Natural killer cell (primary cell): ENCODE data around the gene NCK1. TPM values are rescaled to one million over a fixed set of nuclear protein-coding genes. Genes with fewer than 3 reads are reported as not detected.
A peak's percentile ranks its signal among the peaks of the same experiment; 100 is the strongest.
"Not testable (repeated sequence)": the region's sequence is repeated elsewhere in the genome, so short reads cannot be mapped to it uniquely, and the experiment has no call there.

Experiments
- ATAC-seq, 3 donors: fragments of 150-1000 bp in 2 of 3; fragments of 200-7000 bp in 1 of 3; cut with Tn5 transposase; 1 replicate in 1 of 3; 2 replicates in 2 of 3; pipeline ENCODE4 v1.10.0; 2021; ENCODE audit warnings: mild to moderate bottlenecking in 2 of 3, moderate library complexity in 2 of 3
- DNase-seq, 2 donors: peaks; one replicate each; pipeline versions ENCODE4 v3.0.0 to v3.0.0-alpha.2; 2013 to 2021; ENCODE audit warnings: mixed read lengths in 1 of 2
- H3K27ac ChIP-seq: one replicate; pipeline ENCODE4 v1.5.1; 2013; ENCODE audit warnings: mild to moderate bottlenecking, low read length
- H3K27me3 ChIP-seq: one replicate; pipeline ENCODE4 v1.6.1; 2013; ENCODE audit warnings: low read length; ENCODE audit not compliant: control insufficient read depth, insufficient read depth
- H3K36me3 ChIP-seq: one replicate; pipeline ENCODE4 v1.6.1; 2013; ENCODE audit warnings: low read length; ENCODE audit not compliant: control insufficient read depth, insufficient read depth
- H3K4me1 ChIP-seq: one replicate; pipeline ENCODE4 v1.6.1; 2013; ENCODE audit warnings: low read length; ENCODE audit not compliant: control insufficient read depth, insufficient read depth
- H3K4me3 ChIP-seq: one replicate; pipeline ENCODE4 v1.5.1; 2013; ENCODE audit warnings: low read length
- H3K9me3 ChIP-seq: one replicate; pipeline ENCODE4 v1.6.1; 2013; ENCODE audit warnings: low read length; ENCODE audit not compliant: control insufficient read depth, insufficient read depth
- H3K27ac Mint-ChIP-seq, 2 donors: one replicate each; pipeline ENCODE4 v1.8.0; 2022; ENCODE audit warnings: mild to moderate bottlenecking in 2 of 2, mixed read lengths in 2 of 2, moderate library complexity in 1 of 2
- H3K27me3 Mint-ChIP-seq, 2 donors: one replicate each; pipeline ENCODE4 v1.8.0; 2022; ENCODE audit warnings: low read depth in 2 of 2, mixed read lengths in 2 of 2
- H3K36me3 Mint-ChIP-seq: one replicate; pipeline ENCODE4 v1.8.0; 2022; ENCODE audit warnings: mixed read lengths
- H3K4me1 Mint-ChIP-seq, 2 donors: one replicate each; pipeline ENCODE4 v1.8.0; 2022; ENCODE audit warnings: mixed read lengths in 2 of 2
- H3K4me3 Mint-ChIP-seq: one replicate; pipeline ENCODE4 v1.8.0; 2022; ENCODE audit warnings: mild to moderate bottlenecking, moderate library complexity, mixed read lengths
- H3K9me3 Mint-ChIP-seq, 2 donors: one replicate each; pipeline ENCODE4 v1.8.0; 2022; ENCODE audit warnings: mixed read lengths in 2 of 2
- CTCF ChIP-seq: fragments of 200-600 bp; IDR thresholded peaks from one replicate; pipeline ENCODE4 v1.8.0; 2022; ENCODE audit warnings: antibody characterized with exemption
- WGBS: methylation state at CpG from one replicate; pipeline ENCODE4 v1.1.7; 2013; ENCODE audit warnings: missing lambda C conversion rate; ENCODE audit not compliant: insufficient coverage; 5-methylcytosine and 5-hydroxymethylcytosine counted together
- intact Hi-C: fragments of 100-400 bp; cut with micrococcal nuclease; formaldehyde crosslinking; loops from one replicate; pipeline ENCODE4 v1.14.2; 2022
- total RNA-seq, 4 donors: library from RNA; stranded (reverse); fragments of 120-200 nt in 1 of 4; gene quantifications; one replicate each; pipeline versions ENCODE4 v1.2.3 to v1.2.4, GENCODE V29; 2013 to 2022

Gene NCK1
- total RNA-seq, 3 donors from 2014 or later (not counting 1 experiment from before 2014, with no cell fraction given) = 61.2 to 77.9 (median 69.5) TPM

DNA sequence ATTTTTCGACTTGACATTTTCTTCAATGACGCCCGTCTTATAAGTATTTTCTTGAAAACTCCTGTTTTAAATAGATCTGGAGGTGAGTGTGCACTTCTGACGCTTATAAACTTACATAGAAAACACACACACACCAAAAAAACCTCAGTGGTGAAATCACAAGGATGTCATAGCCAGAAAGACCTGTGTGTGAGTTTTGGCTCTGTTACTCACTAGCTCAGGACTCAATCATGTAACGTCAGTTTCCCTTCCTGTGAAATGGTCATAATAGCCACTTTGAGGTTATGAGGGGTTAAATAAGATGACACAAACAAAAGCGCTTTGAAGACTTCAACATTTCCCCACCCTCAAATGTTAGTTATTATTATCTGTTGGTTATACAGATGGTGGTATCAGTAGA is 97.6 kb downstream of the NCK1 start:
- Histone ChIP-seq H3K4me1 (peaks cover 4% of the 10 kb centered on the region), H3K4me3 (no peak overlapping the region), H3K36me3 (no peaks in the 10 kb centered on the region), H3K27me3 (no peaks in the 10 kb centered on the region), H3K9me3 (no peaks in the 10 kb centered on the region), H3K27ac (no peak overlapping the region)
- Mint-ChIP-seq H3K4me1 (peaks cover 22 to 33% of the 10 kb centered on the region in 2 donors), H3K9me3 (no peaks in the 10 kb centered on the region), H3K36me3 (no peaks in the 10 kb centered on the region), H3K27ac (no peak overlapping the region), H3K27me3 (no peaks in the 10 kb centered on the region), H3K4me3 (no peak overlapping the region)
- 91% methylated on average over 5 of the region's 6 CpGs for WGBS
- intact Hi-C loops = loop anchor here (5.0 kb wide), 1 partner anchor 77 kb away; no protein-coding TSS in a partner anchor
- ATAC-seq (no peak), DNase-seq (no peak)
- no peak for TF ChIP-seq CTCF

GRCh38 chr3:136960838-136961836 is 99.1 kb downstream of the NCK1 start:
- Mint-ChIP-seq H3K36me3 (no peaks in the 10 kb centered on the region), H3K27ac (peak overlapping the region in 1 of 2 donors; percentile 46)

GRCh38 chr3:136962927-136963326 is 100.9 kb downstream of the NCK1 start:
- no CpG with 5 or more reads among the region's 1 CpG for WGBS
- Histone ChIP-seq H3K27me3 (no peaks in the 10 kb centered on the region), H3K4me1 (no peaks in the 10 kb centered on the region), H3K27ac (no peak overlapping the region), H3K4me3 (no peak overlapping the region), H3K9me3 (no peaks in the 10 kb centered on the region), H3K36me3 (no peaks in the 10 kb centered on the region)
- Mint-ChIP-seq H3K27ac (no peak overlapping the region), H3K4me1 (peaks cover 0 to 1% of the 10 kb centered on the region in 2 donors), H3K4me3 (no peak overlapping the region), H3K27me3 (no peaks in the 10 kb centered on the region), H3K9me3 (no peaks in the 10 kb centered on the region), H3K36me3 (no peaks in the 10 kb centered on the region)
- ATAC-seq (no peak), DNase-seq (no peak)
- no peak for TF ChIP-seq CTCF
- intact Hi-C loops = no loop called here

More at GRCh38 chr3:136960838-136961836, 99.1 kb downstream of the NCK1 start:
- Histone ChIP-seq H3K36me3 (no peaks in the 10 kb centered on the region), H3K4me1 (no peaks in the 10 kb centered on the region), H3K27ac (no peak overlapping the region), H3K4me3 (no peak overlapping the region), H3K27me3 (no peaks in the 10 kb centered on the region), H3K9me3 (no peaks in the 10 kb centered on the region)
- 97% methylated on average over 4 of the region's 4 CpGs for WGBS
- no peaks in the 10 kb centered on the region for H3K9me3 Mint-ChIP-seq
- H3K4me1 Mint-ChIP-seq = peaks cover 7 to 18% of the 10 kb centered on the region in 2 donors
- no peak for ATAC-seq
- no peak for DNase-seq
- intact Hi-C loops = no loop called here
- no peaks in the 10 kb centered on the region for H3K27me3 Mint-ChIP-seq
- H3K4me3 Mint-ChIP-seq = no peak overlapping the region
- TF ChIP-seq CTCF = no peak

DNA sequence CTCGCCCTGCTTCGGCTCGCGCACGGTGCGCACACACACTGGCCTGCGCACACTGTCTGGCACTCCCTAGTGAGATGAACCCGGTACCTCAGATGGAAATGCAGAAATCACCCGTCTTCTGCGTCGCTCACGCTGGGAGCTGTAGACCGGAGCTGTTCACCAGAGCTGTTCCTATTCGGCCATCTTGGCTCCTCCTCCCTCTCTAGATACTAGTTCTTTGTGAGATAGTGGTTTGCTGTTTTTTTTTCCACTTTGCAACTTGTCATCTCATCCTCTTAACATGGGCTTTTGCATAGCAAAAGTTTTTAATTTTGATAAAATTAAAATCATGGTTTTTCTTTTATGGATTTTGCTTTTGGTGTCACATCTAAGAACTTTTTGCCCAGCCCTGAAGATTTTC is 107.5 kb downstream of the NCK1 start:
- H3K36me3 ChIP-seq, H3K9me3 Mint-ChIP-seq, H3K4me3 Mint-ChIP-seq, ATAC-seq, H3K4me1 ChIP-seq, H3K36me3 Mint-ChIP-seq, H3K27ac ChIP-seq, H3K4me3 ChIP-seq, DNase-seq, H3K27me3 Mint-ChIP-seq, intact Hi-C loops, H3K27me3 ChIP-seq, H3K27ac Mint-ChIP-seq, H3K4me1 Mint-ChIP-seq, H3K9me3 ChIP-seq: not testable (repeated sequence)
- WGBS = no CpG with 5 or more reads among the region's 14 CpGs
